H1 (cell line): ENCODE data around the gene CST7.

Experiments
- CBX8 ChIP-seq: fragments of 300-800, 300-1000 bp; sonication (generic); IDR thresholded peaks from 2 replicates; pipeline ENCODE4 v1.7.1; 2016; ENCODE audit warnings: low read depth, low read length, borderline replicate concordance
- EP300 ChIP-seq, 2 experiments: IDR thresholded peaks; 1 replicate in 1 of 2; 2 replicates in 1 of 2; pipeline ENCODE4 v1.6.1; 2011 to 2012; ENCODE audit warnings: low read depth in 2 of 2, low read length in 2 of 2, mild to moderate bottlenecking in 2 of 2, borderline replicate concordance in 1 of 2, inconsistent platforms in 1 of 2, moderate library complexity in 1 of 2
- EZH2 ChIP-seq: fragments of 200-600 bp; sonication (generic); IDR thresholded peaks from 2 replicates; pipeline ENCODE4 v1.7.1; 2012; ENCODE audit warnings: low read depth, mild to moderate bottlenecking, moderate library complexity, low read length, inconsistent platforms; ENCODE audit not compliant: severe bottlenecking
- JUN ChIP-seq: IDR thresholded peaks from 2 replicates; pipeline ENCODE4 v1.6.1; 2011; ENCODE audit warnings: low read depth, mild to moderate bottlenecking, improper control_type of control experiment, low read length
- MAX ChIP-seq: IDR thresholded peaks from 2 replicates; pipeline ENCODE4 v1.6.1; 2012; ENCODE audit warnings: inconsistent platforms
- POLR2A ChIP-seq, 2 experiments: IDR thresholded peaks; 1 replicate in 1 of 2; 2 replicates in 1 of 2; pipeline ENCODE4 v1.6.1; 2011; ENCODE audit warnings: low read depth in 2 of 2, low read length in 2 of 2, mild to moderate bottlenecking in 2 of 2; ENCODE audit errors: control extremely low read depth in 1 of 2
- RFX5 ChIP-seq: IDR thresholded peaks from 2 replicates; pipeline ENCODE4 v1.6.1; 2011; ENCODE audit warnings: low read depth, low read length, improper control_type of control experiment, borderline replicate concordance
- TAF1 ChIP-seq: IDR thresholded peaks from 2 replicates; pipeline ENCODE4 v1.6.1; 2011; ENCODE audit warnings: mild to moderate bottlenecking, low read depth, low read length
- TAF7 ChIP-seq: optimal IDR thresholded peaks from 2 replicates; pipeline ENCODE3; 2011; ENCODE audit warnings: low read depth, mild to moderate bottlenecking, inconsistent platforms, low read length, moderate library complexity, borderline replicate concordance
- ZNF274 ChIP-seq: IDR thresholded peaks from 2 replicates; pipeline ENCODE4 v1.7.0; 2012; ENCODE audit warnings: low read length, borderline replicate concordance; ENCODE audit errors: extremely low read depth
- TF ChIP-seq, protein P1 (sequence below), 3 experiments: IDR thresholded peaks; 1 replicate in 2 of 3; 2 replicates in 1 of 3; pipeline versions ENCODE4 v1.5.1 to v1.6.1; 2011; ENCODE audit warnings: low read length in 3 of 3, mild to moderate bottlenecking in 3 of 3, inconsistent platforms in 2 of 3, low read depth in 1 of 3, moderate library complexity in 1 of 3; ENCODE audit not compliant: insufficient read depth in 1 of 3; ENCODE audit errors: control extremely low read depth in 1 of 3

- TF ChIP-seq EZH2 (no peak), EP300 (IDR thresholded peaks at IDR 0.05; ENCODE audit: borderline replicate concordance in 1 of 2, low read depth in 2 of 2, low read length in 2 of 2) (no peak), CBX8 (no peak), POLR2A (IDR thresholded peaks at IDR 0.05; ENCODE audit: control extremely low read depth in 1 of 2, low read depth in 2 of 2, low read length in 2 of 2) (no peak), JUN (no peak), TAF7 (no peak), ZNF274 (no peak), TAF1 (no peak), MAX (no peak), RFX5 (no peak)
- TF ChIP-seq, protein P1, sequence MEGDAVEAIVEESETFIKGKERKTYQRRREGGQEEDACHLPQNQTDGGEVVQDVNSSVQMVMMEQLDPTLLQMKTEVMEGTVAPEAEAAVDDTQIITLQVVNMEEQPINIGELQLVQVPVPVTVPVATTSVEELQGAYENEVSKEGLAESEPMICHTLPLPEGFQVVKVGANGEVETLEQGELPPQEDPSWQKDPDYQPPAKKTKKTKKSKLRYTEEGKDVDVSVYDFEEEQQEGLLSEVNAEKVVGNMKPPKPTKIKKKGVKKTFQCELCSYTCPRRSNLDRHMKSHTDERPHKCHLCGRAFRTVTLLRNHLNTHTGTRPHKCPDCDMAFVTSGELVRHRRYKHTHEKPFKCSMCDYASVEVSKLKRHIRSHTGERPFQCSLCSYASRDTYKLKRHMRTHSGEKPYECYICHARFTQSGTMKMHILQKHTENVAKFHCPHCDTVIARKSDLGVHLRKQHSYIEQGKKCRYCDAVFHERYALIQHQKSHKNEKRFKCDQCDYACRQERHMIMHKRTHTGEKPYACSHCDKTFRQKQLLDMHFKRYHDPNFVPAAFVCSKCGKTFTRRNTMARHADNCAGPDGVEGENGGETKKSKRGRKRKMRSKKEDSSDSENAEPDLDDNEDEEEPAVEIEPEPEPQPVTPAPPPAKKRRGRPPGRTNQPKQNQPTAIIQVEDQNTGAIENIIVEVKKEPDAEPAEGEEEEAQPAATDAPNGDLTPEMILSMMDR (IDR thresholded peaks at IDR 0.05; ENCODE audit: control extremely low read depth in 1 of 3, insufficient read depth in 1 of 3, low read depth in 1 of 3, low read length in 3 of 3) = no peak
Observed at GRCh38 chr20:24934101-24934661, 14.9 kb upstream of the CST7 start.
